HG03558 (cell line): Measurements from ENCODE around the gene GFM2.
"Not testable (repeated sequence)": the region's sequence is repeated elsewhere in the genome, so short reads cannot be mapped to it uniquely, and the experiment has no call there.

Experiments
- ATAC-seq: cut with Tn5 transposase; IDR thresholded peaks from one replicate; pipeline ENCODE4 v1.9.1; 2021; ENCODE audit warnings: moderate number of reproducible peaks; ENCODE audit not compliant: unreplicated experiment; ENCODE audit errors: extremely low read depth

Gene GFM2

DNA sequence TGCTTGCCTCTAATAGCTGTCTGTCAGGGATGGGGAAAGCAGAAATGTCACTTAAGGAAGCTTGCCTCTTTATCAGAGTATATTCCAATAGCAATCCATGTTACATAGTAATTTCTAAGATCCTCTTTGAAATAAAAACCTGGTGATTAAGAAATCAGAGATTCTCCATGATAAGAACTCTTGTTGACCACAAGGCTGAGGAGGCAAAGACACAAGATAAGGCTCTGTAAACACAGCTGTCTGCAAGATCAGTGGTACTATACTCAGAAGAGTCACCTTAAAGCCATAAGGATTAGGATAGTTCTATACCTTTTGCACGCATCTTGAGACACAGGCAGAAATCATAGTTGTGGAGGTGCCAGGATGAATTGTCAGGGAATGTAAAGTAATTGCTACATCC is 41.6 kb downstream of the GFM2 start:
- ATAC-seq = no peak

DNA sequence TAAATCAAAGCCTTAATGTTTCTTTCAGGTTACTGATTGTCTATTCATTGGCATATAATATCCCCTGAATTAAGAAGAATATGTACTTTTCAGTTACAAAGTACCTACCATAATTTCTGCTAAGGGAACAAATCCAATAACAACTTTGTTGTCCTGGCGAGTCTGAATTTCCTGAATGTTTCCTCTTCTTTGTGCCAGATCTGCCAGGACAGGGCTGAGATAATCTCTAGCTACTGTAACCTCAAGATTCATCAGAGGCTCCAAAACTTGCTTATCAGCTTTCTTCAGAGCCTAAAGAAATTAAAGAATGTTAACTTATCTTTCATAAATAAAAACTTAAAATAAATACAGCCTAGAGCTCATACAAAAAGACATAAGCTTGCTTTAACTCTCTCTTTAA is 44.6 kb downstream of the GFM2 start:
- no peak for ATAC-seq

GRCh38 chr5:74717596-74717995 is 49.3 kb downstream of the GFM2 start:
- no peak for ATAC-seq

- no peak for ATAC-seq
Observed at GRCh38 chr5:74693191-74693590, 73.7 kb downstream of the GFM2 start.

GRCh38 chr5:74686962-74687751 is 79.8 kb downstream of the GFM2 start:
- ATAC-seq = no peak

DNA sequence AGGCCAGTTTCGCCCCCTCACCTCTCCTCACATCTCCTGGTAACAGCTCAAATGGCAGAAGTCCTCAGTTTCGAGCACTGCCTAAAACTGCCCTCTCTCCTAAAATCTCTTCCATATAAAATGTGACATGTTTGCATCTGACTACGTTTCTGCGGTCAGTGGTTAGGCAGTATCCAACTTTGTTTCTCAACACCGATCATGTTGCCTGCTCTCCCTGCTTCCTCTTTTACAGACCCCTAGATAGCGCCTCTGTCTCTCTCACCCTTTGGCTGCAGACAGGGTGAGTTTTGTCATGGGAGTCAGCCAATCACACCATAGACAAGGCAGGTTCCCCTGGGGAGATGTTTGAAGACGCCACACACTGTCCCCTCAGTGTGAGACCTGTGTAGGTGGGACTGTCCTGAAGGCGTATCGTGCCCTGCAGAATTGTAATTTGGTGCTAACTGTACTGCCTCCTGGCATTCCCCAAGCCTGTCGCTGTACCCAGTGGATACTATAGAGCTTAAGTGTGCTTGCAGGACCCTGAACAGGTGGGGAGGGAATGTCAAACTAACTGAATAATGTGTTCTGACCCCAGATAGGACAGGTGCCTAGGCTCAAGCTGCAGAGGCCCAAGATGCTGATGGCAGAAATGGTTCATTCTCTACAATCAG is 80.8 kb downstream of the GFM2 start:
- ATAC-seq = peak; percentile 35

DNA sequence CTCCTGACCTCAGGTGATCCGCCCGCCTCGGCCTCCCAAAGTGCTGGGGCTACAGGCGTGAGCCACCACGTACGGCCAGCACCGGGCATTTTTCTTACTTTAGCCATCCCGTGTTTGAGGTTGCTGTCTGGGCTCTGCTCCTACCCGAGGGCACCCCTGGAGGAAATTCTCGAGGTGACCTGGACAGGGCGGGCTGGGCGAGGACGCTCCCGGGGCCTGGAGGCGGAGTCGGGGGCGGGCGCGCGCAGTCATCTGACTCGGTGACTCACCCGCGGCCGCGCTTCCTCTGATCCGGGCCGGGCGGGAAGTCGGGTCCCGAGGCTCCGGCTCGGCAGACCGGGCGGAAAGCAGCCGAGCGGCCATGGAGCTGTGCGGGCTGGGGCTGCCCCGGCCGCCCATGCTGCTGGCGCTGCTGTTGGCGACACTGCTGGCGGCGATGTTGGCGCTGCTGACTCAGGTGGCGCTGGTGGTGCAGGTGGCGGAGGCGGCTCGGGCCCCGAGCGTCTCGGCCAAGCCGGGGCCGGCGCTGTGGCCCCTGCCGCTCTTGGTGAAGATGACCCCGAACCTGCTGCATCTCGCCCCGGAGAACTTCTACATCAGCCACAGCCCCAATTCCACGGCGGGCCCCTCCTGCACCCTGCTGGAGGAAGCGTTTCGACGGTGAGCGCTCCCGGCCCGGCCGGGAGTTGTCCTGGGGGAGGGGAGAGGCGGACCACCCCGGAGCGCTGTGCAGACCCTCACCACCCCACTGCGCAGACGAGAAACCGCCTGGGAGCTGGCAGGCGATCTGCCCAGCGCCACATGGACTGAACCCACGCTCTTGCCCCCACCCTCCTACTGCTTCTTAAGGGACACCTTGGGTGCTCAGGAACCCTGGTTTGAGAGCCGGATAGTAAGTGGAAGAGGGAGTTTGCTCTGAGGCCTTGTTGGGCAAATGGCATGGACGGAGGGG is 81.7 kb downstream of the GFM2 start, which contains the start of gene HEXB:
Gene HEXB, plus strand, starts transcription at position 334 of the 952 bp plus-strand sequence. Its CDS starts 28 bp downstream, at position 362.
- no peak for ATAC-seq

- ATAC-seq = no peak
Observed at GRCh38 chr5:74679966-74680365, 87.0 kb downstream of the GFM2 start.

DNA sequence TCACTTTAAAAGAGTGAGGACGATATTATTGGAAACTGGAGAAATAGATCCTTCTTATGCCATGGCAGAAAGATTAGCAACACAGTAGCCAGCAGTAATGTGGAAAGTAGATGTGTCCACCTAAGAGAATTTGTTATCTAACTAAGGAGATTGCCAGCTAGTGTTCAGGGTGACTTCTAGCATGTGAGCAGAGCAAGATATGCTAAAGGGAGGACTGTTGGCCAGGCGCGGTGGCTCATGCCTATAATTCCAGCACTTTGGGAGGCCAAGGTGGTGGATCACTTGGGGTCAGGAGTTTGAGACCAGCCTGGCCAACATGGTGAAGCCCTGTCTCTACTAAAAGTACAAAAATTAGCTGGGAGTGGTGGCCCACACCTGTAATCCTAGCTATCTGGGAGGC is 87.6 kb downstream of the GFM2 start:
- not testable (repeated sequence) for ATAC-seq

GRCh38 chr5:74678123-74678522 is 88.8 kb downstream of the GFM2 start:
- not testable (repeated sequence) for ATAC-seq

- ATAC-seq = not testable (repeated sequence)
Observed at GRCh38 chr5:74676466-74676865, 90.5 kb downstream of the GFM2 start.

DNA sequence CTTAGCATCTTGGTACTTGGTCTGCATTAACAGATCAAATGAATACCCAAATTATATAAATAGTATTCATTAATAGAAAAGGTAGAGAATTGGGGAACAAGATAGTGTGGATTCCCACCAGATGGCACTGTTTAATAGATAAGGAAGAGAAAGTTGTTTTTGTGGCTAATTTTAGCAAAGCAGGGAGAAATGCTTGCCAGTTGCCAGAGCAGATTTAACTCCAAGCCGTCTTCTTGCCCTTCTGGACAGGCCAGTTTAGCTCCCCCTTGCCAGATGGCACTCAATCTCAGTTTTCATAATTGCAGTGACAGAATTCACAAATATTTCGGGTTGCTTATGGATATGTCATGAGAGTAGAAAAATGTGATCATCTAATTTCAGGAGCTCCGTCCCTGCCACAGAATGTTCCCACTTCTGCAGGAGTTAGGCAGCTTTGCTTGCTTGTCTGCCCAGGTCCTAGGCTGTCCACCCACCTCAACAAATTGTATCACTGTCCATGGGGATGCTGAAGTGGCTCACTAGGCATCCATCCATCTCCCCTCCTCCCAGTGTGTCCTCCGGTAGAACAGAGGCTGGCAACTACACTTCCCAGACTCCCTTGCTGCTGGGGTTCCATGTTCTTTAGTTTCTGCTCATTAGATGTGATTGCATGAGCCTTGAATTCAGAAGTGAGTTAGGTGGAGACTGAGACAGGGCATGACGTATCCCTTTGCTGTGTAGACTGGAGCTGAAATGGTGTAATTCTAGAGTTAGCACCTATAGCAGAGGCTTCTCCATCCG is 93.7 kb downstream of the GFM2 start:
- ATAC-seq = no peak

GRCh38 chr5:74672215-74672877 is 94.6 kb downstream of the GFM2 start:
- ATAC-seq = no peak
